ENCODE data around the gene TBC1D9. TPM values are rescaled to one million over a fixed set of nuclear protein-coding genes. Genes with fewer than 3 reads are reported as not detected.

TBC1D9 gene
- polyA plus RNA-seq, 3 donors: 13.6 to 33.5 (median 21.0) TPM

- Histone ChIP-seq H3K27me3 (ENCODE audit: control insufficient read depth in 2 of 2, insufficient read depth in 2 of 2, low read length in 2 of 2) (no peaks in the 10 kb centered on the region), H3K9me3 (replicated peaks in 1 of 2; ENCODE audit: control insufficient read depth in 1 of 2, insufficient read depth in 1 of 2, low read length in 2 of 2) (no peaks in the 10 kb centered on the region), H3K4me2 (replicated peaks; ENCODE audit: extremely low read depth, low read length, poor library complexity, severe bottlenecking) (peak overlapping the region; percentile 19), H4K20me1 (ENCODE audit: insufficient read depth, low read length) (peaks cover 16% of the 10 kb centered on the region), H3K4me3 (replicated peaks in 1 of 3; ENCODE audit: low read depth in 2 of 3, low read length in 3 of 3) (peak overlapping the region in 1 of 3 experiments; percentile 11), H2AFZ (ENCODE audit: insufficient read depth, low read depth, low read length, poor library complexity, severe bottlenecking) (no peak overlapping the region), H3K9ac (ENCODE audit: insufficient read depth, low read length, poor library complexity, severe bottlenecking) (peak overlapping the region; percentile 75), H3K36me3 (replicated peaks in 1 of 2; ENCODE audit: control insufficient read depth in 1 of 2, insufficient read depth in 2 of 2, low read length in 2 of 2) (peaks cover 0 to 10% of the 10 kb centered on the region in 2 donors), H3K4me1 (ENCODE audit: control insufficient read depth in 1 of 2, insufficient read depth in 2 of 2, low read length in 2 of 2) (peaks cover 55 to 61% of the 10 kb centered on the region in 2 donors), H3K27ac (ENCODE audit: low read depth in 1 of 2, low read length in 2 of 2) (peak overlapping the region; percentile 95 to 97), H3K79me2 (ENCODE audit: insufficient read depth, low read length) (peaks cover 52% of the 10 kb centered on the region)
- intact Hi-C loops (cut with micrococcal nuclease): loop anchor here (5.0 to 10.0 kb wide), 2 partner anchors 39 to 1264 kb away; partner anchors contain the start of genes RAB33B (in 1 of the 2) and TBC1D9 (in 1 of the 2)
- peaks cover 9 to 22% of the 10 kb centered on the region in 2 donors for H3K36me3 Mint-ChIP-seq
- peak overlapping the region; percentile 95 to 99 (median 97) for H3K27ac Mint-ChIP-seq
- H3K4me1 Mint-ChIP-seq: peaks cover 58% of the 10 kb centered on the region
- no peaks in the 10 kb centered on the region for H3K9me3 Mint-ChIP-seq
- 0% methylated on average over 1 of the region's 3 CpGs for WGBS (ENCODE audit: insufficient coverage)
- H3K27me3 Mint-ChIP-seq (ENCODE audit: low read depth in 3 of 3): peaks cover 0 to 1% (median 0%) of the 10 kb centered on the region in 3 donors
- DNase-seq: peak; percentile 77 to 91 (median 89)
- H3K4me3 Mint-ChIP-seq: peak overlapping the region in 1 of 2 donors; percentile 60
- TF ChIP-seq, protein P1, sequence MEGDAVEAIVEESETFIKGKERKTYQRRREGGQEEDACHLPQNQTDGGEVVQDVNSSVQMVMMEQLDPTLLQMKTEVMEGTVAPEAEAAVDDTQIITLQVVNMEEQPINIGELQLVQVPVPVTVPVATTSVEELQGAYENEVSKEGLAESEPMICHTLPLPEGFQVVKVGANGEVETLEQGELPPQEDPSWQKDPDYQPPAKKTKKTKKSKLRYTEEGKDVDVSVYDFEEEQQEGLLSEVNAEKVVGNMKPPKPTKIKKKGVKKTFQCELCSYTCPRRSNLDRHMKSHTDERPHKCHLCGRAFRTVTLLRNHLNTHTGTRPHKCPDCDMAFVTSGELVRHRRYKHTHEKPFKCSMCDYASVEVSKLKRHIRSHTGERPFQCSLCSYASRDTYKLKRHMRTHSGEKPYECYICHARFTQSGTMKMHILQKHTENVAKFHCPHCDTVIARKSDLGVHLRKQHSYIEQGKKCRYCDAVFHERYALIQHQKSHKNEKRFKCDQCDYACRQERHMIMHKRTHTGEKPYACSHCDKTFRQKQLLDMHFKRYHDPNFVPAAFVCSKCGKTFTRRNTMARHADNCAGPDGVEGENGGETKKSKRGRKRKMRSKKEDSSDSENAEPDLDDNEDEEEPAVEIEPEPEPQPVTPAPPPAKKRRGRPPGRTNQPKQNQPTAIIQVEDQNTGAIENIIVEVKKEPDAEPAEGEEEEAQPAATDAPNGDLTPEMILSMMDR (IDR thresholded peaks at IDR 0.05): no peak
Measured at GRCh38 chr4:140718241-140718952, 37.8 kb downstream of the TBC1D9 start.

DNA sequence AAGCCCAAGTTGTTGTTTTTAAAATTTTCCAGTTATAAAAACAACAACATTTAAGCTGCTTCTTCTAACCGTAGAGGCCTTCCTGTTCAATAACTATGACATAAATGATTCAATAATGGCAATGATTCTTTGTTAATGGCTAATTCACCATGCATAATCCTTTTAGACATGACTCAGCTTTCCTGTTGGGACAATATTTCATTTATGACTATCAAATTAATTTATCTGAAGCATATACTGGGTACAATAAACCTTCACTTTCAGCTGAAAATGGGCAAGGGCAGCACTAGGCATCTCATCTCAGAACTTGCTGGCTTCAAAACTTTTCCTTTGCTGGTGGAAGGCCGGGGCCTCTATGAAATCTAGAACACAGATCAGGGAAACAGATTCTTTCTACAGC is 38.9 kb downstream of the TBC1D9 start:
- no peaks in the 10 kb centered on the region for H3K9me3 Mint-ChIP-seq
- Histone ChIP-seq H4K20me1 (ENCODE audit: insufficient read depth, low read length) (peaks cover 16% of the 10 kb centered on the region), H3K36me3 (replicated peaks in 1 of 2; ENCODE audit: control insufficient read depth in 1 of 2, insufficient read depth in 2 of 2, low read length in 2 of 2) (peaks cover 0 to 10% of the 10 kb centered on the region in 2 donors), H3K27ac (ENCODE audit: low read depth in 1 of 2, low read length in 2 of 2) (peak overlapping the region; percentile 67 to 97), H3K27me3 (ENCODE audit: control insufficient read depth in 2 of 2, insufficient read depth in 2 of 2, low read length in 2 of 2) (no peaks in the 10 kb centered on the region), H3K79me2 (ENCODE audit: insufficient read depth, low read length) (peaks cover 52% of the 10 kb centered on the region), H2AFZ (ENCODE audit: insufficient read depth, low read depth, low read length, poor library complexity, severe bottlenecking) (no peak overlapping the region), H3K4me3 (replicated peaks in 1 of 3; ENCODE audit: low read depth in 2 of 3, low read length in 3 of 3) (peak overlapping the region in 1 of 3 experiments; percentile 29), H3K9me3 (replicated peaks in 1 of 2; ENCODE audit: control insufficient read depth in 1 of 2, insufficient read depth in 1 of 2, low read length in 2 of 2) (no peaks in the 10 kb centered on the region), H3K4me2 (replicated peaks; ENCODE audit: extremely low read depth, low read length, poor library complexity, severe bottlenecking) (peak overlapping the region; percentile 34), H3K4me1 (ENCODE audit: control insufficient read depth in 1 of 2, insufficient read depth in 2 of 2, low read length in 2 of 2) (peaks cover 55 to 61% of the 10 kb centered on the region in 2 donors), H3K9ac (ENCODE audit: insufficient read depth, low read length, poor library complexity, severe bottlenecking) (peak overlapping the region; percentile 75)
- TF ChIP-seq, protein P1 (IDR thresholded peaks at IDR 0.05): no peak
- DNase-seq: peak in 1 of 3 donors; percentile 24
- H3K36me3 Mint-ChIP-seq: peaks cover 9 to 22% of the 10 kb centered on the region in 2 donors
- no peak overlapping the region for H3K4me3 Mint-ChIP-seq
- intact Hi-C loops (cut with micrococcal nuclease): loop anchor here (5.0 to 10.0 kb wide), 2 partner anchors 40 to 1263 kb away; partner anchors contain the start of genes RAB33B (in 1 of the 2) and TBC1D9 (in 1 of the 2)
- peaks cover 0 to 1% (median 0%) of the 10 kb centered on the region in 3 donors for H3K27me3 Mint-ChIP-seq (ENCODE audit: low read depth in 3 of 3)
- H3K4me1 Mint-ChIP-seq: peaks cover 54% of the 10 kb centered on the region
- WGBS (ENCODE audit: insufficient coverage): no CpG with 5 or more reads among the region's 2 CpGs
- peak overlapping the region; percentile 94 to 99 (median 97) for H3K27ac Mint-ChIP-seq

Data from CD14-positive monocyte (primary cell).